GM12873 (cell line): Measurements from ENCODE around the gene HGF.

Experiments
- CTCF ChIP-seq: IDR thresholded peaks from 2 replicates; pipeline ENCODE4 v1.5.1; 2012; ENCODE audit warnings: low read depth, mild to moderate bottlenecking, moderate library complexity, low read length, control low read depth; ENCODE audit not compliant: insufficient read depth; ENCODE audit errors: missing control alignments

The HGF gene

DNA sequence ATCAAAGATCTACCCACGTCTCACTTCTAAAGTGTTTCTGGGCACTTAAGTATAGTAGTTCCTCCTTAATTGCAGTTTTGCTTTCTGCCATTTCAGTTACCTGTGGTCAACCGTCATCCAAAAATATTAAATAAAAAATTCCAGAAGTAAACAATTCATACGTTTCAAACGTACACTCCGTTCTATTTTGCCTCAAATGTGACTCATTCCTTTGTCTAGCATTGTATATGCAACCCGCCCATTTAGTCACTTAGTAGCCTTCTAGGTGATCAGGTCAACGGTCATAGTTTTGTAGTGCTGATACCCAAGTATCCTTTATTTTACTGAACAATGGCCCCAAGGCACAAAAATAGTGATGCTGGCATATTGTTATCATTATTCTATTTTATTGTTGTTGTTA lies 33.8 kb downstream of the HGF start:
- TF ChIP-seq CTCF: no peak

- no peak for TF ChIP-seq CTCF
These were observed 44.1 kb downstream of the HGF start for GRCh38 chr7:81725812-81726127.

DNA sequence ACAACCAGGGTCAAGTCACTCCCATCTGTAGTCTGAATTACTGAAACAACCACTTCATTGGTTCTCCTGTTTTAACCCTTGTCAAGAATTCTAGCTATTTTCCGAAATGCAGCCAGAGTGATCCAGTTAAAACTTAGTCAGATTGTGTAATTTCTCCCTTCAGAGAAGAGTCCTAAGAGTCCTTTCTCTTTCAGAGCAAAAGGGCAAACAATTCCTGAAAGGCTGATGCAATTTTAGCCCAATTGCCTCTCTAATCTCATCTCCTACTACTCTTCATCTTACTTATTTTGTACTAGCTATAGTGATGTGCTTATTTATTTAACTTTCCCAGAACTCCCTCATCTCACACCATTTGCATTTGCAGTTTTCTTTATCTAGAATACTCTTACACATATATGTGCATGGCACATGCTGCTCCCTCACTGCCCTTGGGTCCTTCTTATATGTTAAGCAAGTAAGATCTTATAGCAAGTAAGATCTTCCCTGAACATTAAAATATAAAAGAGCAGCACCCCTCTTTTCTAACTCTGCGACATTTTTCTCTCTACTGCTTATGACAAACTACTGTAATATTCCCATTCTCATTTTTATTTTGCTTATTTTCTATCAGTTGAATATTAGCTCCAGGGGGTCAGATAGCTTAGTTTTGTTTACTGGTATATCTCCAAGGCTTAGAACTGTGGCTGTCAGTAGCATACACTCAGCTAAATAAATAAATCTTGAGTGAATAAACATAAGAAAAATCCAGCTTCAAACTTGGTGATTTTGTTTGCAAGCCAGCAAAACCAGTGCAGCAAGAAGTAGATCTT lies 44.6 kb downstream of the HGF start:
- TF ChIP-seq CTCF: no peak

DNA sequence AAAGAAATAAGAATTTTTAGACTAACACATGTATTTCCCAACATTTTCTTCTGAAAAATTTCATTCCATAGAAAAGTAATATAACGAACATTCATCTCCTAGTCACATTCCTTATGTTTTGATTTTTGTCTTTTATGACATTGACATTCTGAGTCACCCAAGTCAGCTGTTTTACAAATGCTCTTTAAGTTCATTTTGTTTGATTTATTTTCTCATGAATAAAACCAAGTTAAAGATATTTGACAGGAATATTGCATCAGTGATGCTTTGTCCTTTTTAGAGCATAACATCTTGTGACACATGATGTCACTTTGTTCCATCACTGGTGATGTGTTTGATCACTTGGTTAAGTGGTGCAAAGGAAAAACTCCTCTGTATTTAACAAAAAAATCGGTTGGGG lies 48.4 kb downstream of the HGF start:
- no peak for TF ChIP-seq CTCF

GRCh38 chr7:81719865-81720264 lies 50.0 kb downstream of the HGF start:
- TF ChIP-seq CTCF: no peak

DNA sequence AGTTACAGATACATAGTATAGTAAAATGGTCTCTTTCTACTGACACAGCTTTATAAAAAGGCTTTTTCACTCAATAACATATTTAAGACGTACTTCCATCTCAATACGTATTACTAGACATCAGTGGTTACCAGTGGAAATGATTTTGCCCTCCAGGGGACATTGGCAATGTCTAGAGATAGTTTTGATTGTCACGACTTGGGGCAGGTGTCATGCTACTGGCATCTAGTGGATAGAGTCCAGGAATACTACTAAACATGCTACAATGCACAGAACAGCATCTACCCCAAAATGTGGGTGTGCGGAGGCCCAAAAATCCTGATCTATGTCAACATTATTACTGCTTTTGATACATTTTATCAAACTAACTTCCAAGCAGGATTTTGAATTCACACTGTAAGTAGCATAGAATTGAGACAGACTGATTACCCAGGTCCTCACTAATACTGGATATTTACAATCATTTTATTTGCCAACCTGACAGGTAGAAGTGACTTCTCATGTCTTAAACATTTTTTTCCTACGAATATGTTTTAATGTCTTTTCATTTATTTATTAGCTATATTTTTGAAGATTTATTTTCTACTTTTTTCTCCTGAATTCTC lies 53.8 kb downstream of the HGF start:
- TF ChIP-seq CTCF: peak; percentile 27

GRCh38 chr7:81714306-81714705 lies 55.5 kb downstream of the HGF start:
- TF ChIP-seq CTCF: no peak
